NB4 (cell line): ENCODE measurements around the gene USH1C.

Source experiments
- POLR2A ChIP-seq: IDR thresholded peaks from 2 replicates; pipeline ENCODE4 v1.6.1; 2011; ENCODE audit warnings: mild to moderate bottlenecking; ENCODE audit not compliant: insufficient read length; ENCODE audit errors: extremely low read depth
- TF ChIP-seq, protein P1 (sequence below): IDR thresholded peaks from one replicate; pipeline ENCODE4 v1.5.1; 2012; ENCODE audit warnings: low read depth, low read length

GRCh38 chr11:17486646-17487045 lies 57.6 kb downstream of the USH1C start:
- TF ChIP-seq, protein P1, sequence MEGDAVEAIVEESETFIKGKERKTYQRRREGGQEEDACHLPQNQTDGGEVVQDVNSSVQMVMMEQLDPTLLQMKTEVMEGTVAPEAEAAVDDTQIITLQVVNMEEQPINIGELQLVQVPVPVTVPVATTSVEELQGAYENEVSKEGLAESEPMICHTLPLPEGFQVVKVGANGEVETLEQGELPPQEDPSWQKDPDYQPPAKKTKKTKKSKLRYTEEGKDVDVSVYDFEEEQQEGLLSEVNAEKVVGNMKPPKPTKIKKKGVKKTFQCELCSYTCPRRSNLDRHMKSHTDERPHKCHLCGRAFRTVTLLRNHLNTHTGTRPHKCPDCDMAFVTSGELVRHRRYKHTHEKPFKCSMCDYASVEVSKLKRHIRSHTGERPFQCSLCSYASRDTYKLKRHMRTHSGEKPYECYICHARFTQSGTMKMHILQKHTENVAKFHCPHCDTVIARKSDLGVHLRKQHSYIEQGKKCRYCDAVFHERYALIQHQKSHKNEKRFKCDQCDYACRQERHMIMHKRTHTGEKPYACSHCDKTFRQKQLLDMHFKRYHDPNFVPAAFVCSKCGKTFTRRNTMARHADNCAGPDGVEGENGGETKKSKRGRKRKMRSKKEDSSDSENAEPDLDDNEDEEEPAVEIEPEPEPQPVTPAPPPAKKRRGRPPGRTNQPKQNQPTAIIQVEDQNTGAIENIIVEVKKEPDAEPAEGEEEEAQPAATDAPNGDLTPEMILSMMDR, result no peak
- no peak for TF ChIP-seq POLR2A
